ENCODE measurements around the gene RASSF5.
"Not testable (repeated sequence)": the region's sequence is repeated elsewhere in the genome, so short reads cannot be mapped to it uniquely, and the experiment has no call there.

Gene RASSF5

GRCh38 chr1:206587904-206588303 is 80.6 kb downstream of the RASSF5 start:
- no peak for DNase-seq (ENCODE audit: low spot score)

- DNase-seq (ENCODE audit: low spot score): no peak
Measured at GRCh38 chr1:206588492-206588891, 81.2 kb downstream of the RASSF5 start.

- no peak for DNase-seq (ENCODE audit: low spot score)
Measured at GRCh38 chr1:206589206-206589605, 81.9 kb downstream of the RASSF5 start.

- no peak for DNase-seq (ENCODE audit: low spot score)
Measured at GRCh38 chr1:206590025-206590758, 82.9 kb downstream of the RASSF5 start.

- DNase-seq (ENCODE audit: low spot score): no peak
Measured at GRCh38 chr1:206591226-206591625, 83.9 kb downstream of the RASSF5 start.

GRCh38 chr1:206591696-206592095 is 84.4 kb downstream of the RASSF5 start:
- no peak for DNase-seq (ENCODE audit: low spot score)

GRCh38 chr1:206593351-206593925 is 86.1 kb downstream of the RASSF5 start:
- no peak for DNase-seq (ENCODE audit: low spot score)

GRCh38 chr1:206595581-206596318 is 88.4 kb downstream of the RASSF5 start:
- DNase-seq (ENCODE audit: low spot score): no peak

- no peak for DNase-seq (ENCODE audit: low spot score)
Measured at GRCh38 chr1:206596319-206596666, 89.0 kb downstream of the RASSF5 start.

GRCh38 chr1:206600527-206600926 is 93.2 kb downstream of the RASSF5 start:
- no peak for DNase-seq (ENCODE audit: low spot score)

GRCh38 chr1:206604861-206605260 is 97.5 kb downstream of the RASSF5 start:
- no peak for DNase-seq (ENCODE audit: low spot score)

- DNase-seq (ENCODE audit: low spot score): peak; percentile 18
Measured at GRCh38 chr1:206606867-206607266, 99.5 kb downstream of the RASSF5 start.

GRCh38 chr1:206608108-206608698 is 100.9 kb downstream of the RASSF5 start:
- DNase-seq (ENCODE audit: low spot score): peak; percentile 16

- DNase-seq (ENCODE audit: low spot score): no peak
Measured at GRCh38 chr1:206609229-206609991, 102.1 kb downstream of the RASSF5 start.

- peak; percentile 95 for DNase-seq (ENCODE audit: low spot score)
Measured at GRCh38 chr1:206612129-206612876, 105.0 kb downstream of the RASSF5 start, which contains the start of gene EIF2D. Gene EIF2D (minus strand): TSS chr1:206612465. CDS start chr1:206612342, 123 bp downstream.

- DNase-seq (ENCODE audit: low spot score): not testable (repeated sequence)
Measured at GRCh38 chr1:206626396-206626795, 119.1 kb downstream of the RASSF5 start.

- no peak for DNase-seq (ENCODE audit: low spot score)
Measured at GRCh38 chr1:206628916-206629315, 121.6 kb downstream of the RASSF5 start.

GRCh38 chr1:206631085-206631509 is 123.8 kb downstream of the RASSF5 start:
- DNase-seq (ENCODE audit: low spot score): peak; percentile 80

- DNase-seq (ENCODE audit: low spot score): no peak
Measured at GRCh38 chr1:206633708-206634121, 126.4 kb downstream of the RASSF5 start.

- DNase-seq (ENCODE audit: low spot score): peak; percentile 94
Measured at GRCh38 chr1:206634365-206635079, 127.2 kb downstream of the RASSF5 start.

Data from cerebellar cortex (tissue), 1 donor.